ENCODE results near the gene OPCML. TPM values are rescaled to one million over a fixed set of nuclear protein-coding genes. Genes with fewer than 3 reads are reported as not detected.

Gene OPCML
- polyA plus RNA-seq, 5 donors = 0.76 to 4.7 (median 1.5) TPM

DNA sequence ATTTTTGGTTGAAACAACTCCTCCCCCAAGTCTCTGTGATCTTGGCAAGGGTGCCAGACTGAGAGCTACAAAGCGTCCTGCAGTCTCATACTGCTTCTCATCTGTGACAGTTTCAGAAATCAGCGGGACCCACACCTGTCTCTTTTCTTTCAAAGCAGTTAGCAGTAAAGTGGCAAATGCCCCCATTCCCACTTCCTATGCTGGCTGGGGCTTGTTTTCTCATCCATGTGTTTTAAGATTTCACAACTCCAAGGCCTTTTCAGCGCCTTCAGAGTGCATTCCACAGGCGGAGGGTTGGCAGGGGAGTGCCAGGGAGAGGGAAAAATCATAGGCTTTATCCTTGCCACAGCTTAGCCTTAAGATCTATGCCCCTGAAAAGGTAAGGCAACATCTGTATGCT lies 493.5 kb downstream of the OPCML start:
- no peak for DNase-seq

DNA sequence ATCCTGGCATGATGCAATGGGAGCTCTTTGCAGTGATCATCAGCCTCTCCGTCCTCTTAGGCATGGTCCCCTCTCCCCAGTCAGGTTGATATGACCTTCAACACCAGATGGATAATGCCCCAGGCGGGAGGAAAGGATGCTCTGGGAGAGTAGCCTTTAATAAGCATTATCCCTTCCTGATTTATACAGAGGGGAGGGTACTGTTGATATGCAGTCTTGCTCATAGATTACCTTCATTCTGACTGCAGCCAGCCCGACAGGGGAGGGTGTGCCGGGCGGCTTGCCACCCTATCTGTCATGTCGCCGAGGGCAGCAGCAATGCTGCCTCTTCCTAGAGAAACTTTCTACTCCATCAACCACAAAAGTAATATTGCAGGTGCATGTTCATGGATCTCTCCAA lies 497.4 kb downstream of the OPCML start:
- DNase-seq = no peak

DNA sequence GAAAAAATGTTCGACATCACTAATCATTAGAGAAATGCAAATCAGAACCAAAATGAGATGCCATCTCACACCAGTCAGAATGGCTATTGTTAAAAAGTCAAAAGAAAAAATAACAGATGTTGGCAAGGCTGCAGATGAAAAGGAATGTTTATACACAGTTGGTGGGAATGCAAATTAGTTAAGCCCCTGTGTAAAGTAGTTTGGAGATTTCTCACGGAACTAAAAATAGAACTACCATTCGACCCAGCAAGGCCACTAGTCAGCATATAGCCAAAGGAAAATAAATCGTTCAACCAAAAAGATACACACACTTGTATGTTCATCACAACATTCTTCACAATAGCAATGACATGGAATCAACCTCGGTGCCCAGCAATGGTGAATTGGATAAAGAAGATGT lies 503.2 kb downstream of the OPCML start:
- DNase-seq = no peak

DNA sequence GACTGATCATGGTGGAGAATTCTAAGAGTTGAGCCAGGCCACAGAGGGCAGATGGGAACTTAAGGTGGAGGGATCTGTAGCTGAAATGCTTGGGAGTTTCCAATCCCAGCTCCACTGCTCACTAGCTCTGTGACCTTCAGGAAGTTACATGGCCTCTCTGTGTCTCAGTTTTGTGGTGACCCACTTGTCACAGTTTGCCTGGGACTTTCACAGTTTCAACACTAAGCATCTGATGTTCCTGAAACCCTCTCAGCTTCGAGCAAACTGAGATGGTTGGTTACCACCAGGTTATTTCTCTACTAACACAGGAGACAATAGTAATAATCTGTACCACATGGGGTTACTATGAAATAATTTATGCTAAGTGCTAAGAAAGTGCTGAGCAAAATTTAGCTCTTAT lies 505.3 kb downstream of the OPCML start:
- no peak for DNase-seq

DNA sequence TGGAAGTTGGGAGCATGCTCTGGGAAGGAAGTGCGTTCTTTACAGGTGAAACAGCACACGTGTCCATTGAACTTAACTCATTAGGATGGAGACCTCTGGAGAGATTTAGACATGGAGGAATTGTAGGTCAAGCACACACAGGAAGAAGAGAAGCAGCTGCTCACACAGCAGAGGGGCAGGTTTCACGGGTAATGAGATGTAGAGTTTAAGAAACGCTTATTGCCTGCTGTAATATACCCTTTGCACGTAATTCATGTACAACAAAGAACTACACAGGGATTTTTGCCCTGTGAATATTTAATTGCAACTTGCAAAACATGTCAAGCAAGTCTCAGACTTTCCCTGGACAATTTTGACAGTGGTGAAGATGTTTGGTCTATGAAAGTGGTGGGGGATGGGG lies 508.0 kb downstream of the OPCML start:
- no peak for DNase-seq

DNA sequence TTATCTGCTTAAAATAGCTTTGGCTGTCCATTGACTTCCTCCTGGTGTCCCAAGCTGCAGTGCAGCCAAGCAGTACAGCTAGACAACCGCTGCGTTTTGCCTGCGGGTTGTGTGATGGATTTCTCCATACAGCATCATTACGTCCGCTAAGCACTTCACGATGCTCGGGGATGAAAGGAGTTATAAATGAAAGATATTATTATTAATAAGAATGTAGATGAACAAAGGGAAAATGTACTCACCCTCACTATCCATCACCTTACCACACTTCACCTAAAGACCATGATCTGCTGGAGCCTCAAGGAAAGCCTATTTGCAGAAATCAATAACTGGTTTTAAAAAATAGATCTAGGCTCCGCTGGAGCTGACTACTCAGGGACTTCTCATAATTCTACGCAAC lies 509.1 kb downstream of the OPCML start:
- DNase-seq = no peak

DNA sequence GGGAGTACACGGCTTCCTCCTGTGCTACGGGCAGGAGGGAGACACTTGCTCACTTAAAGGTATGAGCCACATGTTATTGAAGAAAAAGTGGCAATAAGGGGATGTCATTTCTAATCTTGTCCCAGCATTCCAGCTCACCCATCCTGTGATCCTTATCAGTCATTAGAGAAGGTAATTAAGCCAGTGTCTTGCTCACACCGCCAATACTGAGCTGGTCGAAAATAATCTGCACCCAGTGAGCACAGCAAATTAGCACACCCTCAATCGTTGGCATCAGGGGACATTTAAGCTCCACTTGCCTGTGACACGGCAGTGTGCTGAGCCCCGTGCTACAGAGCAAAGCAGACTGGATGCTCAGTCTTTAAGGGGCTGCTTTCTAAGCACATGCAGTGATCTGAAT lies 510.7 kb downstream of the OPCML start:
- DNase-seq = no peak

DNA sequence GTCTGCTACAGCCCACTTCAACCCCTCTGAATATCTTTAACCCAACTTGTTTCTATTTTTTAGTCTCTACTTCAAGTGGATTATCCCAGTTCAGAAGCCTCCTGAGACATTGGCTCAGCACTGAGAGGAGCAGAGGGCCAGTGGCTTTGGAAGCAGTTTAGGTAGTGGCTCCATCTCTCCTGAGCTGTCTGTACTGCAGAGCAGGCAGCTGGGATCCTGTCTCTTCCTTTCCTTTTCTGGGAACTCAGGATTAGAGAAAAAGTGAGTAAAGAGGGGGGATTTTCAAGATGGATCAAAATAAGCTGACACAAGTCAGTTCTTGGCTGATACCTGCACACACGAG lies 512.0 kb downstream of the OPCML start:
- DNase-seq = no peak

DNA sequence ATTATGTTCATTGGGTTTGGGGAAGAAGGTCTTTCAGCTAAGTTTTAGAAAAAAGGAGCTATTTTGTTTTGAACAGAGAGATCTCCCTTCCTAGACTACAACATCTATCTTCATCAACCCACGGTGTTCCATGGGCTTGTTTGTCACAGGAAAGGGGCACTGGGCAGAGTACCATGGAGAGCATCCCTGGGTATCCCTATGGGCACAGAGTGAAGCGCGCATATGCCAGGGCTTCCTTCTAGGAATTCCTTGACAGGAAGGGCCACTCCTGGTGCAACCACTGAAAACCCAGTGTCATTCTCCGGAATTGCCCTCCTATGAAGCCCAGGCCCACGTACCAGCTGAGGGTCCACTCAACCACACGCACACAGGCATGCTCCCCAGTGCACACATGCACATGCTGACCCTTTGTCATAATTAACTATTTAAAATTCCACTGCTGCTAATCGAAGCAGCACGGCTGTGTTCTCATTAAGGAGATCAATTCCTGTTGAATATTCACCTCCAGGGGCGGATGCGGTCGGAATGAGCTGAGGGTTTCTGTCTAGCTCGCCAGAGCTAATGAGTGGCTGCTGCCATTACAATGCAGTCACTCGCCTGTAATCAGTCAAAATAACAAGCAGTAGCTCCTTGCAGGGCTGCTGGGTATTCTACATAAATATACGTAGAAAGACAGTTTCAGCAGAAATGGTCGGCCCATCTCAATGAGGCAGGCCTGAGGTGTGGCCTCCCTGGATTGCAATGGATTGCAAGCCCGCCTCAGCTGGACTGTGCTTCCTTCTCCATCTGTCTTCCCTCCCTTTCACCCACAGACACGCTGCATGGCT lies 512.5 kb downstream of the OPCML start:
- no peak for DNase-seq

DNA sequence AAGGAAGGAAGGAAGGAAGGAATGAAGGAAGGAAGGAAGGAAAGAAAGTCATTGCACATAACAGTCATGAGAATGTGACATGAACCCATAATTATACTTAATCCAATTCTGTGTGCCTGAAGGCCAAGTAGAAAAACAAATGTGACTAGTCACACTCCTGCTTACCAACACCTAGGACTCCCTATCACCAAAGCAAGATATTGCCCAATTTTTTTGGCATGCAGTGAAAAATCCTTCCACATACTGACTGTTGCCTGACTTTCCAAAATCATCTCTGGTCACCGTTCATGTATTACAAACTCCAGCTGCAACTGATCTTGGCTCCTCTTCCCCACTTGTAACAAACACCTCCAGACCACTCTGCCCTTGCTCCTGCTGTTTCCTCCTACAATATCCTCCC lies 516.8 kb downstream of the OPCML start:
- no peak for DNase-seq

DNA sequence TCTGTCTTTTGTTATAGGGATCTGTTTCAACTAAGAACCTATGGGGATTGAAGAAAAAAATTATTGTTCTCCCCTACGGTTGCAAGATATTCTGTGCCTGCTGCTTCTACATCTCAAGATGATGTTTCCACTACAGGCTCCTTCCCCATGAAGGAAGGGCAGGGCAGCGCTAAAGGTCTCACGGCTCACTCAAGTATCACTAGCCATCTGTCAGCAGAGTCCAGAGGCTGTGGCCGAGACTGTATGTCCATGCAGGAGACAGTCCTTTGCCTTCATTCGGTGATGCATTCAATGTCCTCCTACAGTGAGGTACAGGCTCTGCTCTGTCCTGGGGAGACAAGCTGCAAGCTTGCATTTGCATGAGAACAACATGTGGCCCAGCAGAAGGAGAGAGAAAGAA lies 518.0 kb downstream of the OPCML start:
- no peak for DNase-seq

DNA sequence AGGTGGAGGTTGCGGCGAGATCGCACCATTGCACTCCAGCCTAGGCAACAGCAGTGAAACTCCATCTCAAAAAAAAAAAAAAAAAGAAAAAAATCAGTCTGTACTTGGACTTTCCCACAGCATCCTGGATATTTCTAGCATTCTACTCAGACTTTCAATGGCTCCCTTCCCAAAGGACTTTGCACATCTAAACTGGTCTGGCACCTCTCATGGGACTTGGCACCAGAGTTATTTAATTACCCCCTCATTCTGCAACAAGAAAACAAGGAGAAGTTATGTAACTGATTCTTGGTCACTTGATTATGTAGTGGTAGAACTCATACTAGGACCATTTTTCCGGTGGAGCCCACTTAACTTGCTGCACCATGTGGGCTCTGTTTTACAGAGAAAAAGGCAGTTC lies 519.5 kb downstream of the OPCML start:
- DNase-seq = no peak

DNA sequence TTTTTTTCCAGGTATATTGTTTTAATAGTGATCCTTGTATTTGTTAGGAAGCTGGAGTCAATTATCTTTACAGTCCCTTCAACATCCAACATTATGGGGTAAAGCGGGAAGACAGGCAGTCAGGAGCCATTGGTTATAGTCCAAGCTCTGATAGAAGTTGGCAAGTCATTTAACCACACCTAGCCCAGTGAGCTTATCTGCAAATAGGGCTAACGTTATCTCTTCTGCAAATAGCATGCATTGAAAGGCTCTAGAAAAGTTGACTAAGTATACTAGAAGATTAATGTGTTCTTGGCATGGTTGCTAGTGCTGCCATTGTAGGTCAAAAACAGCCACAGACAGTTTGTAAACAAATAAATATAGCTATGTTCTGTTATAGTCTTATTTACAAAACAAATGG lies 520.7 kb downstream of the OPCML start:
- DNase-seq = no peak

DNA sequence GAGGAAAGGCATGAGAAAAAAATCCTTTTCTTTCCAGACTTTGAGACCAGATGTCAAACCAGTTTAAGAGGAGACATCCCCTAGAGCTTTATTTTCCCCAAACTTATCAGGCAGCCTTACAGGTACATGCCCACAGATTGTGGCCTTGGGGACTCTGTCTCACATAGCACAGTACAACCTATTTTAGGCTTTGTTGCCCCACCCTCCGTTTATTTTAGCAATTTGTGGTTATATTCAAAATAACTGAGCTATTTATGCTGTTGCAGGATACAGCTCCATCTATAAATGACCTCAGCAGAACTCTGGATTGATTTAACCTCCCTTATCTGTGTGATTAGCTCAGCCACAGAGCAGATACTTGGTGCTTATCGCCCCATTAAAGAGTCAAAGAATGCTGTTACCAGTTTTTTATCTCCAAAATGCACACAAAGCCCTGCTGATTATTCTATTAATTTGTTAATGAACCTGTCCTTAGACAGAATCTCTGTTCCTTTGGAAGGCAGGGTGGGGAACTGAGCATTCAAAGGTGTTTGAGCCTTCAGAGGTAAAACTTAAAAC lies 525.2 kb downstream of the OPCML start:
- no peak for DNase-seq

DNA sequence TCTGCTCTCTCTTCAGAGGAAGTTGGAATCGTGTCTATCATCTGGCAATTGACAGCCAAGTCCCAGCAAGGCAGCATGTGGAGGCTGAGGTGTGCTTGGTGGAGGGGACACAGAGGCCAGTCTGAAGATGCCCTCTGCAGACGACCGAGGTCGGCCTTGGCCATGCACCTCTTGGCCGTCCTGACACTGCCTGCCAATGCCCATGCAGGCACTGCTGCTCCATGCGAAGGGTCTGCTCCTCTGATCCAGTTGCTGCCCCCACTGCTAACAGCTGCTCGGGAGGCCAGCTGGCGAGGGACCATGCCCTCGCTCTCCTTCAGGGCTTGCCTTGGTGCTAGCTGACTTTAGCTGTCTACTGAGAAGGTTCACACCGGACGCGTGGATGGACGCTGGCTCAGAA lies 527.9 kb downstream of the OPCML start:
- no peak for DNase-seq

DNA sequence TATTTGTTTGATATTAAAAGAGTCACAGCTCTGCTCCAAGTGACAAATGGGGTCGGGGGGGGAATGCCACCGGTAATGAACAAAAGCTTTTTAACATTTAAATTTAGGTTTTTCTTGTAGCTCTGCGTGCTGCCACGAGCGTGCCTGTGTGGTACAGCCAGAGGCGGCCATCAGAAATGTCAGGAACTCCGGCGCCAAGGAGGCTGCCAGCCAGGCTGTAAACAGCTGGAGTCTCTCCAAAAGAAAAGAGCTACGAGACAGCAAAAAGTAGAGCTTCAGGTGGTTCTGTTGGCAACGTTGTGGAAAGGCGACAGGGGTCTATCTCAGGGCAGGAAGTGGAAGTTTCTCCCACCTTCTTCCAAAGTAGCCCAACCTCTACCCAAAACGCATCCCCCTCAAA lies 532.8 kb downstream of the OPCML start:
- DNase-seq = no peak

DNA sequence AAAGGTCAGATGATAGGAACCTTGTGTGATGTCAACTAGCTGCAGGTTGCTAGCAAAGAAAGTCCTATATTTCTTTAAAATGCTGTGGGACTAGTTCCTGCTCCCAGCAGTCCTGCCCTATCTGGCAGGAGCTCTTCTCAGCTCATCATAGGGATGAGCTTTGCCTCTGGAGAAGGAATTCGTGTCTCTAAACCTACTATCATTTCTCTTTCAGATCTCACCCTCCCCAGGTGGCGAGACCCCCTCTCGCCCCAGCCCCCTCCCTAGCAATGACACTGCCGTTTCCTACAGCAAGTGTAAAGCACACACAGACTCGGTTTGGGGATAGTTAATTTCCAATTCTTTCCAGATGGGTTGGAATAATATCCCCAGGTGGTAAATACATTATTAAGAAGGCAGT lies 533.3 kb downstream of the OPCML start:
- DNase-seq = no peak

DNA sequence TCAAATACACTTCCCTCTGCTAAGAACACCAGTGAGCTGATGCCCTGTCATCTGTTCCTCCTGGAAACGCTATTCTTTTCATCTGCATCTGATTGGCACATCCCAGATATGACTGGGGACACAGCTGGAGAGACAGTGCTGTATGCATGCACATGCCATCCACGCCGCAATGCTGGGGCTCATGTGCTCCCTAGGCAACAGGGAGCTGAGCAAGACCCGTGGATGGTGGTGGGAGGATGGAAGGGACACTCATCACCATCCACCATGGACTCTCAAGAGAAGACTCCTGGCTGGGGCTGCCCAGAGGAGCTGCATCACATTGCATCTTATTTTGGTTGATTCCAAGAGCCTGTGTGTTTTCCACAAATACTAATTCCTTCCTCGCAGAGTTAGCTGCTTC lies 534.9 kb downstream of the OPCML start:
- DNase-seq = no peak

DNA sequence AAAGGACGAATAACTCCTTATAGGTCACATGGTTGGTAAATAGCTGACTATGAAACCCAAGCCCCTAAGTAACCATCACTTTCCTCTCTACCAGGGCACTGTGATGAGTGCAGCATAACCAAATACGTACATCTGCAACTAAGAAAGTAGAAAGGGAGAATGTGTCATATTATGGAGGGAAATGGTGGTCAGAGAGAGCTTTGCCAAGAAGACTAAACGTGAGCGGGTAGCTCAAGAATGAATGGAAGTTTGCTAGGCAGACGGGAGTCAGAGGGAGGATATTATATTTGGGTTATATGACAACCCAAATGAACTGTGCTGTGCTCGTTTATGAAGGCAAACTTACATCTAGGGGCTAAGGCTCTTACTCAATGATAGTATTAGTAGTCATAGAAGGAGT lies 537.3 kb downstream of the OPCML start:
- DNase-seq = no peak

DNA sequence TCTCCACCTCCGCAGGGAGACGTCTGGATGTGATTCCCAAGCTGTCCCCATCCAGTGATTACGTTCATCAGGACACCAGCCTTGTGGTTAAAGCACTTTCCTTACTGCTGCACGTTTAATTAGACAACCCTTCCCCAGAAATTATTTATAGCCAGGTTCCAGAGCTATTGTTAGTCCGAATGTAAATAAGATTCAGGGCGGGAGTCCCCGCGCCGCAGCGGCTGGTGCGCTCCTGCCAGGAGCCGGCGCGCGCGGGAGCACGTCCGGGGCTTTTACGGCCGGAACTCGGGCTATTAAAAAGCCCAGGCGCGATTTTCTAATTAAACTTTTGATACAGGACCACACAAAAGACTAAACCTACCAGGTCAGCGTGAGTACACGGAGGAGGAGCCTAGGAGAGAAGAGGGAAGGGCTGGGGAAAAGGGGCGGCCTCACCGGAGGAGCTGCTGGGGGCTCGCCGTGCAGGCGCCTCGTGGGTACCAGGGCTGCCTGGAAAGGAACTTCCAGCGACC lies 538.3 kb downstream of the OPCML start:
- DNase-seq = no peak

DNA sequence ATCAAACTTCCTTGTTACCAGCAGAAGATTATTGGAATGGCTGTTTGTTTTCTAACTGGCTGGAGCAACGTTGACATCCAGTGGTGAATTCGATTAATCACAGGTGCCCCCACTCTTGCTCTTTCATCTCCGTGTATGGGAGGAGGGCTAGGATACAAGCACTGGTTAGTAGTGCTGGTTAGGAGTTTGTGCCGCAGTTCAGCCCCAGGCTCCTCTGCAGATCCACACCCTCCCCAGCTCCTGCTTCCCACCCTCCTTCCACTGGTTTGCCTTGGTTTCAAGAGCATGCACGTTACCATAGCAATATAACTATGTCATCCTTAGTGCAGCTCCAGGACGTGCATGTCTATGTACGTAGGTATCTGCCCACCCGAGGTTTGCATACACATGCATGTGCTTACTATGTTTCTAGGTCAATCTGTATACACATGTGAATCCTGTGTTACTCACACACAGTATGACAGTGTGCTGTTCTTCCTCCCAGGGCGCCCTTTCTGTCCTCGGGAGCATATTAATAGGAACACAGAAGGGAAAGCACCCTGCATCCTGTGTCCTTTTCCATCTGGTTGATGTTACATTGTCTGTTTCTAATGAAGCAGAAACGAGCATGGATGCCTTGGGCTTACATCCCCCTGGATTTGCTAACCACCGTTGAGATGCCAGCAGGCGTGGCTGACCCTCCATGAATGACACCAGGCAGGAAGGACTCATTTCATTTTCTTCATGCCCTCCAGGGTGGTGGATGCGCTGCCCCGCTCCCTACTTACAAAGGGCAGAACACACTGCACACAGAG lies 539.3 kb downstream of the OPCML start:
- DNase-seq = no peak

DNA sequence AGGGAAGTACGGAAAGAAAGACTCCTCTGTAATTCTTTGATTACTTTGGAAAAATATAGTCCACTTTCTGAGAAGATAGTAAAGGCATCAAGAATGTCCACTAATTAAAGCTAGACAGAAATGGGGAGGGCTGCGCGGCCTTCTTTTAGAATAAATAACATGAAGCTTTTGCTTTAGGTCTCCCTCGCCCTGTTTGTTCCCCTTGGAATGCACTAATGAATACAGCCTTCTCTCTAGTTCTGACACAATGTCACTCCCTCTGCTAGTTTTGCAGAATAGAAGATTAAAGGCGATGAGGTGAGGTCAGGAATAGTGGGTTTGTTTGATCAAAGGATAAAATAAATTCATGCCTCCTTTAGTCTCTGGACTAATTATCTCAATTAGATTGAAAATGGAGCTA lies 543.9 kb downstream of the OPCML start:
- DNase-seq = no peak

DNA sequence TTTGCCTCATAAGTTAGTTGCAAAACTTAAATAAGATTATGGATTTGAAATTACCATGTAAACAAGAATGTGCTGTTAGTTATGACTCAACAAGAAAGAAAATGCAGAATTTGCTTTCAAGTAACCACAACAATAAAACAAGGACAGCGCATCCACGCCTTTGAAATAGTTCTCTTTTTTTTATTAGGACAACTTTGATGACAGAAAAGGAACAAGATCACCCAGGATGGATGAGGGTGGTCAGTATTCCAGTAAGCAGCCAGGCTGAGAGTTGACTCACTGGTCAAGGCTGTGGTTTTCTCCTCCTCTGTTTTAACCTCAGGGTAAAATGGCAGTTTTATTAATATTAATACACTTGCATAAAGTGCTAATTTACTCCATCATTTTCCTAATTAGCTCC lies 544.4 kb downstream of the OPCML start:
- DNase-seq = no peak

Measured in right lung (tissue), 5 donors.